Left ventricle myocardium inferior (tissue), 1 donor: ENCODE measurements around the gene WDHD1. TPM values are rescaled to one million over a fixed set of nuclear protein-coding genes. Genes with fewer than 3 reads are reported as not detected.
"Not testable (repeated sequence)": the region's sequence is repeated elsewhere in the genome, so short reads cannot be mapped to it uniquely, and the experiment has no call there.

ENCODE experiments used
- DNase-seq: peaks from one replicate; pipeline ENCODE4 v3.0.0-alpha.2; 2020
- H3K27ac ChIP-seq: fragments of 200-600 bp; replicated peaks from 2 replicates; pipeline ENCODE4 v1.8.0; 2021
- H3K27me3 ChIP-seq: fragments of 200-600 bp; 2 replicates; pipeline ENCODE4 v1.8.0; 2021; ENCODE audit warnings: low read depth
- H3K36me3 ChIP-seq: fragments of 200-600 bp; 2 replicates; pipeline ENCODE4 v1.8.0; 2021
- H3K4me1 ChIP-seq: fragments of 200-600 bp; 2 replicates; pipeline ENCODE4 v1.8.0; 2021
- H3K4me3 ChIP-seq: fragments of 200-600 bp; 2 replicates; pipeline ENCODE4 v1.8.0; 2021; ENCODE audit warnings: mild to moderate bottlenecking, moderate library complexity
- H3K9me3 ChIP-seq: fragments of 200-600 bp; replicated peaks from 2 replicates; pipeline ENCODE4 v1.8.0; 2021
- CTCF ChIP-seq: fragments of 200-600 bp; IDR thresholded peaks from 2 replicates; pipeline ENCODE4 v1.8.0; 2021; ENCODE audit warnings: antibody characterized with exemption, mild to moderate bottlenecking, borderline replicate concordance
- intact Hi-C: fragments of 100-400 bp; cut with micrococcal nuclease; formaldehyde crosslinking; loops from one replicate; pipeline ENCODE4 v1.11.0; 2022
- total RNA-seq: library from RNA; stranded (reverse); fragmentation: NEBNext Ultra II Directional; extraction: Animal tissue kit (Norgen Biotek cat#: 25700); gene quantifications from one replicate; pipeline ENCODE4 v1.2.1, GENCODE V29; 2021
- donor health status: DM: no; HTN: yes; CAD: no; lungs with severe emphysema.

Gene WDHD1
- total RNA-seq, 1 donor from 2014 or later, result 1.3 TPM

GRCh38 chr14:55048900-55049436 is 22.1 kb upstream of the WDHD1 start:
- Histone ChIP-seq H3K9me3 (no peaks in the 10 kb centered on the region), H3K36me3 (peaks cover 11% of the 10 kb centered on the region), H3K4me3 (no peak overlapping the region), H3K27ac (no peak overlapping the region), H3K4me1 (peaks cover 34% of the 10 kb centered on the region), H3K27me3 (no peaks in the 10 kb centered on the region)
- no peak for DNase-seq
- TF ChIP-seq CTCF, result no peak
- intact Hi-C loops, result no loop called here

GRCh38 chr14:55047301-55048053 is 20.6 kb upstream of the WDHD1 start:
- Histone ChIP-seq H3K4me3 (no peak overlapping the region), H3K27me3 (no peaks in the 10 kb centered on the region), H3K27ac (no peak overlapping the region), H3K9me3 (no peaks in the 10 kb centered on the region), H3K4me1 (peaks cover 19% of the 10 kb centered on the region), H3K36me3 (peaks cover 16% of the 10 kb centered on the region)
- TF ChIP-seq CTCF, result no peak
- DNase-seq, result no peak
- intact Hi-C loops, result no loop called here

GRCh38 chr14:55045087-55045486 is 18.2 kb upstream of the WDHD1 start:
- Histone ChIP-seq H3K4me3 (no peak overlapping the region), H3K27me3 (no peaks in the 10 kb centered on the region), H3K4me1 (no peaks in the 10 kb centered on the region), H3K27ac (no peak overlapping the region), H3K9me3 (no peaks in the 10 kb centered on the region), H3K36me3 (peaks cover 16% of the 10 kb centered on the region)
- no peak for DNase-seq
- intact Hi-C loops, result no loop called here
- no peak for TF ChIP-seq CTCF

GRCh38 chr14:55043528-55043927 is 16.6 kb upstream of the WDHD1 start:
- Histone ChIP-seq H3K4me3 (no peak overlapping the region), H3K36me3 (peaks cover 16% of the 10 kb centered on the region), H3K27me3 (no peaks in the 10 kb centered on the region), H3K27ac (no peak overlapping the region), H3K9me3 (no peaks in the 10 kb centered on the region), H3K4me1 (no peaks in the 10 kb centered on the region)
- intact Hi-C loops, result no loop called here
- no peak for TF ChIP-seq CTCF
- DNase-seq, result no peak

- H3K9me3 ChIP-seq, result no peaks in the 10 kb centered on the region
- no peak overlapping the region for H3K27ac ChIP-seq
- H3K36me3 ChIP-seq, result peaks cover 37% of the 10 kb centered on the region
- no peak overlapping the region for H3K4me3 ChIP-seq
- TF ChIP-seq CTCF, result no peak
- no peaks in the 10 kb centered on the region for H3K27me3 ChIP-seq
- intact Hi-C loops, result no loop called here
- H3K4me1 ChIP-seq, result peaks cover 4% of the 10 kb centered on the region
- DNase-seq, result no peak
Measured at GRCh38 chr14:55038708-55039107, 11.8 kb upstream of the WDHD1 start.

GRCh38 chr14:55037995-55038394 is 11.1 kb upstream of the WDHD1 start:
- H3K9me3 ChIP-seq, intact Hi-C loops, H3K27me3 ChIP-seq, H3K4me3 ChIP-seq, H3K27ac ChIP-seq, H3K4me1 ChIP-seq, DNase-seq: not testable (repeated sequence)
- peaks cover 33% of the 10 kb centered on the region for H3K36me3 ChIP-seq
